ENCODE results near the gene CD82. TPM values are rescaled to one million over a fixed set of nuclear protein-coding genes. Genes with fewer than 3 reads are reported as not detected.

Gene CD82
- total and polyA plus RNA-seq, 12 donors, result 18.5 to 70.4 (median 35.2) TPM

DNA sequence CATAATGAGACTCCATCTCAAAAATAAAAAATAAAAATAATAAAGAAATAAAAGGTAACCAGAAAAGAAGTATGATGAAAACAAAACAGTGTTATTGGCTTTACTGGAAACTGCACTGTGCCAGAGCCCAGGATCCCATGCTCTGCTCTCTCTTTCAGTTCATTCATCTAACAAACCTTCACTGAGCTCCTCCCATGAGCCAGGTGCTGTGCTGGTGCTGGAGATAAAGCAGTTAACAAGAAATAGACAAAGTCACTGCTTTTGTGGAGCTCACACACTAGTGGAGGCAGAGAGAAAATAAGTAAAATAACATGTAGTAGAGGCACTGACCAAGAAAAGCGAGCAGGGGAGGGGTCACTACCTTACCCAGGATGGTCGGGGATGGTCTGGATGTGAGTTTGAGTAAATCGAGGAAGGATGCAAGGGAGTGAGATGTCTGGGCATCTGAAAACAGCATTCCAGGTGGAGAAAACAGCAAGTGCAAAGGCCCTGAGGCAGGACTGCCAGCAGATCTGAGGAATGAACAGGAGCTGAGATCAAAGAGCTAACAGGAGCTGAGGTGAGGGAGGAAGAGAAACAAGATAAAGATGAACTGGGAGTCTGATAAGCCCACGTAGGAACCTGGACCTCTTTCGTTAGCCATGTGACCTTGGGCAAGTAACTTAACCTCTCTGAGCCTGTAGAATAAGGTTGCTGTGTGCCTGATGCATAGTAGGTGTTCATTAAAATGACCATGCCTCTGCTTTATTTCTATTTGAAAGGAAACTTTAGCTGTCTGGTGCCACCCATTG lies 31.3 kb upstream of the CD82 start:
- H3K27ac ChIP-seq, result no peak overlapping the region
- TF ChIP-seq, protein P1, sequence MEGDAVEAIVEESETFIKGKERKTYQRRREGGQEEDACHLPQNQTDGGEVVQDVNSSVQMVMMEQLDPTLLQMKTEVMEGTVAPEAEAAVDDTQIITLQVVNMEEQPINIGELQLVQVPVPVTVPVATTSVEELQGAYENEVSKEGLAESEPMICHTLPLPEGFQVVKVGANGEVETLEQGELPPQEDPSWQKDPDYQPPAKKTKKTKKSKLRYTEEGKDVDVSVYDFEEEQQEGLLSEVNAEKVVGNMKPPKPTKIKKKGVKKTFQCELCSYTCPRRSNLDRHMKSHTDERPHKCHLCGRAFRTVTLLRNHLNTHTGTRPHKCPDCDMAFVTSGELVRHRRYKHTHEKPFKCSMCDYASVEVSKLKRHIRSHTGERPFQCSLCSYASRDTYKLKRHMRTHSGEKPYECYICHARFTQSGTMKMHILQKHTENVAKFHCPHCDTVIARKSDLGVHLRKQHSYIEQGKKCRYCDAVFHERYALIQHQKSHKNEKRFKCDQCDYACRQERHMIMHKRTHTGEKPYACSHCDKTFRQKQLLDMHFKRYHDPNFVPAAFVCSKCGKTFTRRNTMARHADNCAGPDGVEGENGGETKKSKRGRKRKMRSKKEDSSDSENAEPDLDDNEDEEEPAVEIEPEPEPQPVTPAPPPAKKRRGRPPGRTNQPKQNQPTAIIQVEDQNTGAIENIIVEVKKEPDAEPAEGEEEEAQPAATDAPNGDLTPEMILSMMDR (IDR thresholded peaks at IDR 0.05), result no peak
- ATAC-seq (no peak), DNase-seq (no peak)
- WGBS, 2 donors, result 85 to 86% methylated on average over 5 of the region's 5 CpGs
- H3K9me3 ChIP-seq, result no peaks in the 10 kb centered on the region
- H3K27me3 ChIP-seq, result peaks cover 0 to 3% (median 0%) of the 10 kb centered on the region in 7 donors
- intact Hi-C loops (cut with DNase I), result loop anchor here in 5 of 10 donors (10.0 kb wide), 3 partner anchors 99 to 429 kb away; no protein-coding TSS in a partner anchor
- H3K36me3 ChIP-seq, result no peaks in the 10 kb centered on the region
- peaks cover 0 to 27% (median 5%) of the 10 kb centered on the region in 9 donors for H3K4me1 ChIP-seq
- H3K4me3 ChIP-seq, result no peak overlapping the region

GRCh38 chr11:44535191-44535980 lies 30.1 kb upstream of the CD82 start:
- Histone ChIP-seq H3K9me3 (no peaks in the 10 kb centered on the region), H3K4me1 (peaks cover 0 to 19% (median 5%) of the 10 kb centered on the region in 9 donors), H3K27ac (no peak overlapping the region), H3K4me3 (no peak overlapping the region), H3K36me3 (no peaks in the 10 kb centered on the region), H3K27me3 (peaks cover 0 to 3% (median 0%) of the 10 kb centered on the region in 7 donors)
- TF ChIP-seq, protein P1 (IDR thresholded peaks at IDR 0.05), result no peak
- WGBS, 2 donors, result 78 to 83% methylated on average over 16 of the region's 16 CpGs
- no peak for ATAC-seq
- DNase-seq, result no peak
- intact Hi-C loops (cut with DNase I), result loop anchor here in 9 of 10 donors (5.0 to 10.0 kb wide), 6 partner anchors 101 to 431 kb away; no protein-coding TSS in a partner anchor

GRCh38 chr11:44536788-44537516 lies 28.5 kb upstream of the CD82 start:
- no peaks in the 10 kb centered on the region for H3K36me3 ChIP-seq
- H3K27me3 ChIP-seq, result peaks cover 0 to 3% (median 0%) of the 10 kb centered on the region in 7 donors
- ATAC-seq (peak in 3 of 8 donors; percentile 36 to 58 (median 37)), DNase-seq (no peak)
- H3K4me3 ChIP-seq, result no peak overlapping the region
- H3K9me3 ChIP-seq, result no peaks in the 10 kb centered on the region
- H3K4me1 ChIP-seq, result peaks cover 0 to 16% (median 5%) of the 10 kb centered on the region in 9 donors
- no peak overlapping the region for H3K27ac ChIP-seq
- 80 to 90% methylated on average over 20 of the region's 20 CpGs for WGBS, 2 donors
- TF ChIP-seq, protein P1 (IDR thresholded peaks at IDR 0.05), result no peak
- intact Hi-C loops (cut with DNase I), result loop anchor here in 9 of 10 donors (5.0 to 10.0 kb wide), 6 partner anchors 102 to 432 kb away; no protein-coding TSS in a partner anchor

Data from heart right ventricle (tissue), 16 donors.